ENCODE results near the gene NSMF.

NSMF gene

GRCh38 chr9:137446851-137447471 lies 12.2 kb downstream of the NSMF start:
- Histone ChIP-seq H2AFZ (ENCODE audit: low read depth) (no peak overlapping the region), H3K4me1 (ENCODE audit: low read depth, poor library complexity, severe bottlenecking) (peaks cover 16% of the 10 kb centered on the region), H3K79me2 (ENCODE audit: insufficient read depth, low read depth) (no peaks in the 10 kb centered on the region), H3K9ac (no peak overlapping the region), H3K27me3 (ENCODE audit: insufficient read depth, low read depth) (peaks cover 22% of the 10 kb centered on the region), H3K4me3 (IDR thresholded peaks at IDR 0.05; ENCODE audit: insufficient read depth, low read depth, low read length) (no peak overlapping the region), H3K4me2 (no peak overlapping the region), H3K27ac (no peak overlapping the region), H3K36me3 (ENCODE audit: insufficient read depth) (no peaks in the 10 kb centered on the region), H4K20me1 (ENCODE audit: insufficient read depth) (no peaks in the 10 kb centered on the region)
- TF ChIP-seq CTCF (conservative IDR thresholded peaks at IDR 0.05; ENCODE audit: low read depth, low read length) = no peak

- Histone ChIP-seq H3K27me3 (ENCODE audit: insufficient read depth, low read depth) (peaks cover 26% of the 10 kb centered on the region), H3K36me3 (ENCODE audit: insufficient read depth) (no peaks in the 10 kb centered on the region), H3K79me2 (ENCODE audit: insufficient read depth, low read depth) (no peaks in the 10 kb centered on the region), H3K4me2 (peak overlapping the region; percentile 3; the same call in 1 of the 2 replicates), H2AFZ (ENCODE audit: low read depth) (peak overlapping the region; percentile 19; the same call in 1 of the 2 replicates), H4K20me1 (ENCODE audit: insufficient read depth) (no peaks in the 10 kb centered on the region), H3K4me1 (ENCODE audit: low read depth, poor library complexity, severe bottlenecking) (peaks cover 16% of the 10 kb centered on the region), H3K27ac (no peak overlapping the region), H3K9ac (no peak overlapping the region), H3K4me3 (IDR thresholded peaks at IDR 0.05; ENCODE audit: insufficient read depth, low read depth, low read length) (no peak overlapping the region)
- no peak for TF ChIP-seq CTCF (conservative IDR thresholded peaks at IDR 0.05; ENCODE audit: low read depth, low read length)
These were observed 13.2 kb downstream of the NSMF start for GRCh38 chr9:137445930-137446431.

DNA sequence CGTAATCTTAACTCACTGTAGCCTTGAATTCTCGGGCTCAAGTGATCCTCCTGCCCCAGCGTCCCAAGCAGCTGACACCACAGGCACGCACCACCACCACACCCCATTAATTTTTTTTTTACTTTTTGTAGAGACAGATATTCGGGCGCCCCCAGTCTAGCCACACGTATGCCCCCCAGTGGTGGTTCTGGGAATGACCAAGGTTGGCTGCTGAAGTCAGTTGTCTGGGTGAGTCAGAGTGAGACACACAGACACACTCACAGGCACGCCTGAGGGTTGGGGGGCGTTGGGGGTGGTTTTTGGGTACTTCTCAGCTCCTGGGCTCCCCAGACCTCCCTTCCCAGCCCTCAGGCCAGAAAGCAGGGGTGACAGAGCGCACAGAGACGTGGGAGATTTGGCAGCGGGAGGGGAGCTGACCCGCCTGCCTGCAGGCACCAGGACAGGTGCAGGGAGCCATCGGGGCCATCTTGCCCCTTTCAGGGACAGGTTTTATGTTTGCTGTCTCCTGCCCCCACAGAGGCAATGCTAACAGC lies 13.8 kb downstream of the NSMF start:
- Histone ChIP-seq H3K36me3 (ENCODE audit: insufficient read depth) (no peaks in the 10 kb centered on the region), H2AFZ (ENCODE audit: low read depth) (peak overlapping the region; percentile 19; the same call in 1 of the 2 replicates), H3K9ac (no peak overlapping the region), H3K27me3 (ENCODE audit: insufficient read depth, low read depth) (peaks cover 26% of the 10 kb centered on the region), H3K4me2 (peak overlapping the region; percentile 3; the same call in 1 of the 2 replicates), H4K20me1 (ENCODE audit: insufficient read depth) (no peaks in the 10 kb centered on the region), H3K27ac (no peak overlapping the region), H3K4me3 (IDR thresholded peaks at IDR 0.05; ENCODE audit: insufficient read depth, low read depth, low read length) (no peak overlapping the region), H3K79me2 (ENCODE audit: insufficient read depth, low read depth) (no peaks in the 10 kb centered on the region), H3K4me1 (ENCODE audit: low read depth, poor library complexity, severe bottlenecking) (peaks cover 16% of the 10 kb centered on the region)
- TF ChIP-seq CTCF (conservative IDR thresholded peaks at IDR 0.05; ENCODE audit: low read depth, low read length) = peak; percentile 86

DNA sequence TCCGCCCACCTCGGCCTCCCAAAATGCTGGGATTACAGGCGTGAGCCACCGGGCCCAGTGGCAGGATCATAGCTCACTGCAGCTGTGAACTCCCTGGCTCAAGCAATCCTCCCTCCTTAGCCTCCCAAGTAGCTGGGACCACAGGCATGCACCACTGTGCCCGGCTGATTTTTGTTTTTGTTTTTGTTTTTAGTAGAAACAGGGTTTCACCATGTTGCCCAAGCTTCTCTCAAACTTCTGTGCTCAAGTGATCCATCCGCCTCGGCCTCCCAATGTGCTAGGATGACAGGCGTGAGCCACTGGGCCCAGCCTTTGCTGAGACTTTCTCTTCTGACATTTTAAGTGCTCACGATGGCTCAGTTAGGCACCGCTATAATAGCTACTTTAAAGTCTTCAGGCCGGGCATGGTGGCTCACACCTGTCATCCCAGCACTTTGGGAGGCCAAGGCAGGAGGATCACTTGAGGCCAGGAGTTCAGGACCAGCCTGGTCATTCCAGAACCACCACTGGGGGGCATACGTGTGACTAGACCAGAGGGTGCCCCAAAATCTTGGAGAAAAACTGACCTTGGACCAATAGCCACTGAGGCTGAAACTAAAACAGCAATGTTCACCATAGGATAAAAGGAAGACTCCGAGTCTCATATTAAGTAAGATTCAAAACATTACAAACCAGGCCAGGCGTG lies 14.9 kb downstream of the NSMF start:
- H3K4me2 ChIP-seq = no peak overlapping the region
- peaks cover 26% of the 10 kb centered on the region for H3K27me3 ChIP-seq (ENCODE audit: insufficient read depth, low read depth)
- no peak overlapping the region for H3K4me3 ChIP-seq (IDR thresholded peaks at IDR 0.05; ENCODE audit: insufficient read depth, low read depth, low read length)
- no peaks in the 10 kb centered on the region for H4K20me1 ChIP-seq (ENCODE audit: insufficient read depth)
- H3K9ac ChIP-seq = no peak overlapping the region
- TF ChIP-seq CTCF (conservative IDR thresholded peaks at IDR 0.05; ENCODE audit: low read depth, low read length) = no peak
- H3K79me2 ChIP-seq (ENCODE audit: insufficient read depth, low read depth) = no peaks in the 10 kb centered on the region
- peaks cover 16% of the 10 kb centered on the region for H3K4me1 ChIP-seq (ENCODE audit: low read depth, poor library complexity, severe bottlenecking)
- H3K27ac ChIP-seq = no peak overlapping the region
- H2AFZ ChIP-seq (ENCODE audit: low read depth) = no peak overlapping the region
- no peaks in the 10 kb centered on the region for H3K36me3 ChIP-seq (ENCODE audit: insufficient read depth)

Measured in KMS-11 (cell line).